GM06990 (cell line): ENCODE data around the gene TMEM181.

Experiments
- DNase-seq: peaks from one replicate; pipeline ENCODE4 v3.0.0-alpha.2; 2011; ENCODE audit not compliant: insufficient read length; ENCODE audit errors: extremely low read depth
- H3K27me3 ChIP-seq: replicated peaks from 2 replicates; pipeline ENCODE4 v1.6.0; 2011; ENCODE audit warnings: low read length; ENCODE audit not compliant: control insufficient read depth, insufficient read depth
- H3K36me3 ChIP-seq: 2 replicates; pipeline ENCODE4 v1.5.1; 2011; ENCODE audit warnings: low read length; ENCODE audit not compliant: control insufficient read depth, insufficient read depth
- H3K4me3 ChIP-seq: replicated peaks from 2 replicates; pipeline ENCODE4 v1.5.1; 2011; ENCODE audit warnings: low read depth, mild to moderate bottlenecking, control low read depth, low read length
- CTCF ChIP-seq: IDR thresholded peaks from 2 replicates; pipeline ENCODE4 v1.5.1; 2011; ENCODE audit warnings: low read length, control low read depth, mild to moderate bottlenecking, inconsistent platforms; ENCODE audit not compliant: insufficient read depth, poor library complexity, severe bottlenecking

Gene TMEM181

GRCh38 chr6:158561938-158562337 is 2.0 kb downstream of the TMEM181 start:
- no peaks in the 10 kb centered on the region for H3K36me3 ChIP-seq
- TF ChIP-seq CTCF, result no peak
- H3K27me3 ChIP-seq, result no peaks in the 10 kb centered on the region
- H3K4me3 ChIP-seq, result no peak overlapping the region
- no peak for DNase-seq

- DNase-seq, result no peak
- Histone ChIP-seq H3K27me3 (no peaks in the 10 kb centered on the region), H3K36me3 (no peaks in the 10 kb centered on the region; the same call in none of the 2 replicates), H3K4me3 (no peak overlapping the region)
- no peak for TF ChIP-seq CTCF
Measured at GRCh38 chr6:158564243-158565121, 4.6 kb downstream of the TMEM181 start.

GRCh38 chr6:158565122-158565429 is 5.2 kb downstream of the TMEM181 start:
- DNase-seq, result no peak
- Histone ChIP-seq H3K4me3 (no peak overlapping the region), H3K27me3 (no peaks in the 10 kb centered on the region), H3K36me3 (no peaks in the 10 kb centered on the region; the same call in none of the 2 replicates)
- no peak for TF ChIP-seq CTCF

GRCh38 chr6:158565482-158566040 is 5.7 kb downstream of the TMEM181 start:
- no peak for TF ChIP-seq CTCF
- peaks cover 2% of the 10 kb centered on the region for H3K36me3 ChIP-seq
- no peaks in the 10 kb centered on the region for H3K27me3 ChIP-seq
- H3K4me3 ChIP-seq, result no peak overlapping the region
- DNase-seq, result no peak

- TF ChIP-seq CTCF, result no peak
- Histone ChIP-seq H3K4me3 (no peak overlapping the region), H3K36me3 (peaks cover 2% of the 10 kb centered on the region), H3K27me3 (no peaks in the 10 kb centered on the region)
- DNase-seq, result no peak
Measured at GRCh38 chr6:158566207-158566818, 6.4 kb downstream of the TMEM181 start.
